NCI-H1436 treated with DMSO at 0.1 percent for 48 hours (cell line): ENCODE data around the gene COPE.

ENCODE experiments used
- DNase-seq: peaks from one replicate; lab custom pipeline; 2025; lab: John Stamatoyannopoulos, UW

The COPE gene

GRCh38 chr19:18867751-18868150 lies 51.4 kb downstream of the COPE start:
- DNase-seq: no peak

- DNase-seq: no peak
These were observed 52.0 kb downstream of the COPE start for GRCh38 chr19:18867199-18867598.

GRCh38 chr19:18866800-18867123 lies 52.4 kb downstream of the COPE start:
- no peak for DNase-seq

GRCh38 chr19:18865973-18866799 lies 53.0 kb downstream of the COPE start:
- no peak for DNase-seq

- DNase-seq: no peak
These were observed 53.8 kb downstream of the COPE start for GRCh38 chr19:18865106-18865972.

- DNase-seq: no peak
These were observed 55.3 kb downstream of the COPE start for GRCh38 chr19:18863843-18864362.

GRCh38 chr19:18862976-18863842 lies 56.0 kb downstream of the COPE start:
- DNase-seq: no peak

- no peak for DNase-seq
These were observed 57.3 kb downstream of the COPE start for GRCh38 chr19:18861917-18862316.

- DNase-seq: no peak
These were observed 58.0 kb downstream of the COPE start for GRCh38 chr19:18861235-18861634.

GRCh38 chr19:18860725-18861124 lies 58.5 kb downstream of the COPE start:
- no peak for DNase-seq

GRCh38 chr19:18860302-18860700 lies 58.9 kb downstream of the COPE start:
- no peak for DNase-seq

GRCh38 chr19:18859676-18860301 lies 59.4 kb downstream of the COPE start:
- DNase-seq: no peak

GRCh38 chr19:18858906-18859646 lies 60.1 kb downstream of the COPE start:
- DNase-seq: no peak

- DNase-seq: no peak
These were observed 62.0 kb downstream of the COPE start for GRCh38 chr19:18857223-18857622.

- DNase-seq: no peak
These were observed 62.6 kb downstream of the COPE start for GRCh38 chr19:18856385-18857126.

GRCh38 chr19:18855647-18856384 lies 63.4 kb downstream of the COPE start:
- no peak for DNase-seq

GRCh38 chr19:18854982-18855381 lies 64.2 kb downstream of the COPE start:
- no peak for DNase-seq

- no peak for DNase-seq
These were observed 65.3 kb downstream of the COPE start for GRCh38 chr19:18853755-18854427.

- DNase-seq: no peak
These were observed 66.5 kb downstream of the COPE start for GRCh38 chr19:18852648-18853047.
